HL-60 (cell line): ENCODE results near the gene TTL.
"Not testable (repeated sequence)": the region's sequence is repeated elsewhere in the genome, so short reads cannot be mapped to it uniquely, and the experiment has no call there.

Source experiments
- DNase-seq, 2 experiments: peaks; one replicate each; pipeline ENCODE4 v3.0.0-alpha.2; 2010 to 2020; ENCODE audit warnings: low read depth in 1 of 2, low spot score in 1 of 2
- H3K27ac ChIP-seq: fragments of 250-450 bp; sonication (Bioruptor Pico); replicated peaks from 2 replicates; pipeline ENCODE4 v1.5.1; 2020; ENCODE audit warnings: mild to moderate bottlenecking, moderate library complexity
- H3K27me3 ChIP-seq: fragments of 250-450 bp; sonication (Bioruptor Pico); 2 replicates; pipeline ENCODE4 v1.5.1; 2021; ENCODE audit warnings: mild to moderate bottlenecking, moderate library complexity; ENCODE audit not compliant: insufficient read depth, poor library complexity, severe bottlenecking
- H3K4me3 ChIP-seq: replicated peaks from 2 replicates; pipeline ENCODE4 v1.5.1; 2011; ENCODE audit warnings: mild to moderate bottlenecking, control low read depth, low read length; ENCODE audit not compliant: insufficient read depth
- CTCF ChIP-seq: IDR thresholded peaks from one replicate; pipeline ENCODE4 v1.5.1; 2011; ENCODE audit warnings: low read length, control low read depth, inconsistent platforms; ENCODE audit not compliant: insufficient read depth
- GABPA ChIP-seq: IDR thresholded peaks from 2 replicates; pipeline ENCODE4 v1.6.1; 2012; ENCODE audit warnings: low read depth
- POLR2AphosphoS5 ChIP-seq: IDR thresholded peaks from 2 replicates; pipeline ENCODE4 v1.6.1; 2012; ENCODE audit warnings: low read depth
- REST ChIP-seq: IDR thresholded peaks from 2 replicates; pipeline ENCODE4 v1.6.1; 2012; ENCODE audit warnings: low read depth; ENCODE audit not compliant: insufficient replicate concordance
- SPI1 ChIP-seq: IDR thresholded peaks from 2 replicates; pipeline ENCODE4 v1.6.1; 2012; ENCODE audit warnings: low read depth, mild to moderate bottlenecking, borderline replicate concordance

Gene TTL

DNA sequence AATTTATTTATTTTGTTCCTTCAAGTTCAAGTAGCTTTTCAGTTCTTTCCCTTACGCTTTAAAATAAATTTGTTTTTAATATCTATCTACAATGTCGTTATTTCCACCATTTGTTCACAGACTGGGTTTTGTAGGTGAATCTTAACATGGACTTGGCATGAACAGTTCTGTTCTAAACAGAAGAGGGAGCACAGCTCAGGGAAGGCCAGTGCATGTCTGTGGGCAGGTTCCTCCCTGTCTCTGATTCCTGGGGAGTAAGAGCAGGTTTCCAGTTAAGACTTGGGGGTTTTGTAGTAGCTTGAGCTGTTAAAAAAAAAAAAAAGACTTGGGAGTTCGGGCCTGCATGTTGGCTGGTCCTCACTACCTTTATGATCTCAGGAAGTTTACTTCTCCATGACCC lies 11.1 kb downstream of the TTL start:
- TF ChIP-seq CTCF (no peak), GABPA (no peak), REST (no peak), POLR2AphosphoS5 (no peak), SPI1 (no peak)
- Histone ChIP-seq H3K27me3 (no peaks in the 10 kb centered on the region), H3K27ac (no peak overlapping the region), H3K4me3 (no peak overlapping the region)
- no peak for DNase-seq

DNA sequence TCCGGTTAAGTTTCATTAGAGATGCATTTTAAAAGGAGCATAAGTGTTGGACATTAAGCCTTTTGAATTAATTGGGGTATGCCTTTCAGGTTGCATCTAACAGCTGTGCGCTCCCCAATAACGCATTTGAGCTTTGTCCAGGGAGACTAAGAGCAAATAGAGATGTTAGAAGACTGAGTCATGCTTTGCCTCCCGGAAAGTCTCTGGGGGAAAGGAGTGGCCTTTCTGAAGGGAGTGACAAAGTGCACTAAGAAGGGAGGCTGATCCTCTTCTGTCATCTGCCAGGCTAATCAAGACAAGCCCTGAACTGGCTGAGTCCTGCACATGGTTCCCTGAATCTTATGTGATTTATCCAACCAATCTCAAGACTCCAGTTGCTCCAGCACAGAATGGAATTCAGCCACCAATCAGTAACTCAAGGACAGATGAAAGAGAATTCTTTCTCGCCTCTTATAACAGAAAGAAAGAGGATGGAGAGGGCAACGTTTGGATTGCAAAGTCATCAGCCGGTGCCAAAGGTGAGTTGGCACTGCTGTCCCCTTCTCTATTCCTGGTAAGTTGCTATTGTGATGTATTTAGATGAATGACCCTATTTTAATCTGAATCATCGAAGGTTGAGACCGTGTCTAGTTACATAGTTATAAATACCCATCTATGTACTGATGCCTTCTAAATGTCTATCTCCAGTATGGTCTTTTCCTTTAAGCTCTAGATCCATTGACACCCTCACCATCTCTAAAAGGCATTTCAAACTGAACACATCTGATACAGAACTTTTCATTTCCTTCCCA lies 12.1 kb downstream of the TTL start:
- DNase-seq: no peak
- TF ChIP-seq CTCF: no peak
- TF ChIP-seq GABPA: no peak
- no peak for TF ChIP-seq POLR2AphosphoS5
- no peak for TF ChIP-seq REST
- no peak for TF ChIP-seq SPI1
- no peaks in the 10 kb centered on the region for H3K27me3 ChIP-seq
- H3K4me3 ChIP-seq: no peak overlapping the region
- H3K27ac ChIP-seq: no peak overlapping the region

DNA sequence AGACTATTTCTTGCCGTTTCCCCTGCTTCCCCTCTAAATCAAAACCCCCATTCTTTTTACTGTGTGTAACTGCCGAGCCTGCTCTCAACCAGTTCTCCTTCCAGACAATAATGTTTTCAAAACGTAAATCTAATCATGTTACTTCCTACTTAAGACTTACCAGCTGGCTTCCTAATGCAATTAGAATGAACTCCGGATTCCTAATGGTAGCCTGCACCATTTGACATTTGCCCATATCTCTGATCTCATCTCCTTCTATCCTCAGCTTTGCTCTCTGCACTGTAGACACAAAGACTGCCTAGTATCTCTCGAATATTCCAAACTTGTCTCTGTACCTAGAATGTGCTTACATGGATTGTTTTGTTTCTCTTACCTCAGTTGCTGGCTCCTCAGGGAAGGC lies 12.9 kb downstream of the TTL start:
- TF ChIP-seq POLR2AphosphoS5: no peak
- no peak for TF ChIP-seq SPI1
- no peak for TF ChIP-seq GABPA
- no peak for TF ChIP-seq CTCF
- TF ChIP-seq REST: no peak
- Histone ChIP-seq H3K4me3 (no peak overlapping the region), H3K27ac (no peak overlapping the region), H3K27me3 (no peaks in the 10 kb centered on the region)
- DNase-seq: no peak

- not testable (repeated sequence) for H3K4me3 ChIP-seq, H3K27me3 ChIP-seq, H3K27ac ChIP-seq, DNase-seq
Measured at GRCh38 chr2:112495878-112496277, 13.9 kb downstream of the TTL start.
